ENCODE results near the gene CLASRP. TPM values are rescaled to one million over a fixed set of nuclear protein-coding genes. Genes with fewer than 3 reads are reported as not detected.
"Not testable (repeated sequence)": the region's sequence is repeated elsewhere in the genome, so short reads cannot be mapped to it uniquely, and the experiment has no call there.

The CLASRP gene
- total RNA-seq, 2 donors from 2014 or later = 40.2 to 64.9 TPM

DNA sequence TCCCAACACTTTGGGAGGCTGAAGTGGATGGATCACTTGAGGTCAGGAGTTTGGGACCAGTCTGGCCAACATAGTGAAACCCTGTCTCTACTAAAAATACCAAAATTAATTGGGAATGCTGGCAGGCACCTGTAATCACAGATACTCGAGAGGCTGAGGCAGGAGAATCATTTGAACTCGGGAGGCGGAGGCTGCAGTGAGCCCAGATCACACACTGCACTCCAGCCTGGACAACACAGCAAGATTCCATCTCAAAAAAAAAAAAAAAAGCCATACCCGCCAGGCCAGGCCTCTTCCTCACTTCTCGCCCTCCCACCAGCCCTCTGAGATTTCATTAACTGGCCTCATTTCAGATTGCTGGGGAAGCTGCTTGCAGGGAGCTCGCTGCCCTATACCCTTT lies 45.3 kb upstream of the CLASRP start:
- DNase-seq (no peak), ATAC-seq (no peak)
- TF ChIP-seq POLR2A (IDR thresholded peaks at IDR 0.05) = no peak
- TF ChIP-seq, protein P1, sequence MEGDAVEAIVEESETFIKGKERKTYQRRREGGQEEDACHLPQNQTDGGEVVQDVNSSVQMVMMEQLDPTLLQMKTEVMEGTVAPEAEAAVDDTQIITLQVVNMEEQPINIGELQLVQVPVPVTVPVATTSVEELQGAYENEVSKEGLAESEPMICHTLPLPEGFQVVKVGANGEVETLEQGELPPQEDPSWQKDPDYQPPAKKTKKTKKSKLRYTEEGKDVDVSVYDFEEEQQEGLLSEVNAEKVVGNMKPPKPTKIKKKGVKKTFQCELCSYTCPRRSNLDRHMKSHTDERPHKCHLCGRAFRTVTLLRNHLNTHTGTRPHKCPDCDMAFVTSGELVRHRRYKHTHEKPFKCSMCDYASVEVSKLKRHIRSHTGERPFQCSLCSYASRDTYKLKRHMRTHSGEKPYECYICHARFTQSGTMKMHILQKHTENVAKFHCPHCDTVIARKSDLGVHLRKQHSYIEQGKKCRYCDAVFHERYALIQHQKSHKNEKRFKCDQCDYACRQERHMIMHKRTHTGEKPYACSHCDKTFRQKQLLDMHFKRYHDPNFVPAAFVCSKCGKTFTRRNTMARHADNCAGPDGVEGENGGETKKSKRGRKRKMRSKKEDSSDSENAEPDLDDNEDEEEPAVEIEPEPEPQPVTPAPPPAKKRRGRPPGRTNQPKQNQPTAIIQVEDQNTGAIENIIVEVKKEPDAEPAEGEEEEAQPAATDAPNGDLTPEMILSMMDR (IDR thresholded peaks at IDR 0.05) = no peak
- H3K9me3 ChIP-seq = no peaks in the 10 kb centered on the region
- H3K4me1 ChIP-seq = no peaks in the 10 kb centered on the region
- H3K36me3 ChIP-seq (replicated peaks in 1 of 2; ENCODE audit: insufficient read depth in 1 of 2, low read depth in 2 of 2) = no peaks in the 10 kb centered on the region
- H3K27me3 ChIP-seq = no peaks in the 10 kb centered on the region
- no peak overlapping the region for H3K27ac ChIP-seq
- intact Hi-C loops (cut with DNase I) = no loop called here
- WGBS, 2 donors = 87 to 90% methylated on average over 6 of the region's 6 CpGs
- H3K4me3 ChIP-seq = no peak overlapping the region

DNA sequence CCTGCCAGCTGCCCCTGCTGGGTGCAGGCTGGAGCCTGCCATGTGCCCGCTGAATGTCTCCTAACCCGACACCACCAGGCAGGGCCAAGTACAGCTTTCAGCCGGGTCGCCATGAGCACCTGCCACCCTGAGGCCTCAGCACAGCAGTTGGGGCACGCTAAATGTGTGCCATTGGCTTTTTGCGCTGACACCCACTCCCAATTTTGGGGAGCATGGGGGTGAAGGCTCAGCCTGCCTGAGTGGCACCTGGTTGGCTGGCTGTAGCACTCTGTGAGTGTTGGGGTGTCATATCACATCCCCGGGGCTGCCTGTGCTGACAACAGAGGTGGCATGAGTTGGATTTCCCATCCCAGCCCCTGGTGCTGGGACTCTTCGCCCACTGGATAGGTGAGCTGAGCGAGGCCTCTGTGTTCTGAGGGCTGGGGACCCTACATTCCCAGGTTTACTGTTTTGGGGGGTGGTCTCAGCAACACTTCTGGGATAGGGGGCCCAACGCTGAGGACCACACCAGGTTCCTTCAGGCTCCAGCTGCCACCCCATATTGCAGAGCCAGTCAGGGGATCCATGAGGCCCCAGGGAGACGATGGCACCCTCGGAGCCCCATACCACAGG lies 44.8 kb upstream of the CLASRP start:
- H3K4me3 ChIP-seq = no peak overlapping the region
- no peaks in the 10 kb centered on the region for H3K27me3 ChIP-seq
- DNase-seq (no peak), ATAC-seq (no peak)
- H3K4me1 ChIP-seq = no peaks in the 10 kb centered on the region
- no peaks in the 10 kb centered on the region for H3K9me3 ChIP-seq
- no peak overlapping the region for H3K27ac ChIP-seq
- TF ChIP-seq POLR2A (IDR thresholded peaks at IDR 0.05) = no peak
- TF ChIP-seq, protein P1 (IDR thresholded peaks at IDR 0.05) = no peak
- intact Hi-C loops (cut with DNase I) = no loop called here
- WGBS, 2 donors = 85 to 100% methylated on average over 1 to 12 of the region's 12 CpGs
- no peaks in the 10 kb centered on the region for H3K36me3 ChIP-seq (replicated peaks in 1 of 2; ENCODE audit: insufficient read depth in 1 of 2, low read depth in 2 of 2)

DNA sequence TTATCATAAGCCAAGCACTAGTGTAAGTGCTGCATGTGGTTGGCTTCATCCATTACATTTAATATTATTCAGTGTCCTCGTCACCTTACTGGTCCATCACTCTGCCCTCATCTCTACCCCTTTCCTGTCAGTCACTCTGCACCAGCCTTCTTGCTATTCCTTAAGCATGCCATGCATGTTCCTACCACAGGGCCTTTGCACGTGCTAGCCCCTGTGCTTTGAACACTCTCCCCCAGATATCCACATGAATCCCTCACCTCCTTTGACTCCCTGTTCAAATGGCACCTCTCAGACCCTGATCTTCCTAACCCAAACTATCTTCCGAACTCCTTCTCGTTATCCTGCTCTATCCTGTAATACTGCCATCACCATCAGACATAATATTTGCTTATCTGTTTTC lies 40.8 kb upstream of the CLASRP start:
- H3K4me3 ChIP-seq = no peak overlapping the region
- no peaks in the 10 kb centered on the region for H3K36me3 ChIP-seq (replicated peaks in 1 of 2; ENCODE audit: insufficient read depth in 1 of 2, low read depth in 2 of 2)
- ATAC-seq = no peak
- no peak overlapping the region for H3K27ac ChIP-seq
- TF ChIP-seq, protein P1 (IDR thresholded peaks at IDR 0.05) = no peak
- TF ChIP-seq POLR2A (IDR thresholded peaks at IDR 0.05) = no peak
- H3K9me3 ChIP-seq = no peaks in the 10 kb centered on the region
- intact Hi-C loops (cut with DNase I) = no loop called here
- H3K4me1 ChIP-seq = peaks cover 15% of the 10 kb centered on the region
- WGBS, 2 donors = 76 to 83% methylated on average over 4 of the region's 4 CpGs
- no peaks in the 10 kb centered on the region for H3K27me3 ChIP-seq
- no peak for DNase-seq

DNA sequence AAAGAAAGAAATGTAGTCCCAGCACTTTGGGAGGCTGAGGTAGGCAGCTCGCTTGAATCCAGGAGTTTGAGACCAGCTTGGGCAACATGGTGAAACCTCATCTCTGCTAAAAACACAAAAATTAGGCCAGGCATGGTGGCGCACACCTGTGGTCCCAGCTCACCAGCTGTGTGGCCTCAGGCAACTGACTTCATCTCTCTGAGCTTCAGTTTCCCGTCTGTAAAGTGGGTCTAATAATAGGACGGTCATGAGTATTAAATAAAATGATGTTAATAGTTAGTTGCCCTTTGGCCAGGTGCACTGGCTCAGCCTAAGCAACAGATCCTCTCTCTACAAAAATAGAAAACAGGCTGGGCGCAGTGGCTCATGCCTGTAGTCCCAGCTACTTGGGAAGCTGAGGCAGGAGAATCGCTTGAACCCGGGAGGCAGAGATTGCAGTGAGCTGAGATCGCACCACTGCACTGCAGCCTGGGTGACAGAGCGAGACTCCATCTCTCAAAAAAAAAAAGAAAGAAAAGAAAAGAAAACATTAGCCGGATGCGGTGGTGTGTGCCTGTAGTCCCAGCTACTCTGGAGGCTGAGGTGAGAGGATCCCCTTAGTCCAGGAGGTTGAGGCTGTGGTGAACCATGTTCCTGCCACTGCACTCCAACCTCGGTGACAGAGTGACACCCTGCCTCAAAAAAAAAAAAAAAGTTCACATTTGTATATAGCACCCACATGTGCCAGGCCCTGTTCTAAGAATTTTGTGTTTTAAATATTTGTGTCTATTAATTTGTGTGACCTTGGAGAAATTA lies 39.5 kb upstream of the CLASRP start:
- H3K4me3 ChIP-seq; DNase-seq; H3K27ac ChIP-seq; H3K27me3 ChIP-seq; H3K36me3 ChIP-seq (replicated peaks in 1 of 2; ENCODE audit: insufficient read depth in 1 of 2, low read depth in 2 of 2); ATAC-seq; H3K9me3 ChIP-seq; intact Hi-C loops (cut with DNase I): not testable (repeated sequence)
- WGBS, 2 donors = 62 to 64% methylated on average over 12 of the region's 12 CpGs
- peaks cover 15% of the 10 kb centered on the region for H3K4me1 ChIP-seq

DNA sequence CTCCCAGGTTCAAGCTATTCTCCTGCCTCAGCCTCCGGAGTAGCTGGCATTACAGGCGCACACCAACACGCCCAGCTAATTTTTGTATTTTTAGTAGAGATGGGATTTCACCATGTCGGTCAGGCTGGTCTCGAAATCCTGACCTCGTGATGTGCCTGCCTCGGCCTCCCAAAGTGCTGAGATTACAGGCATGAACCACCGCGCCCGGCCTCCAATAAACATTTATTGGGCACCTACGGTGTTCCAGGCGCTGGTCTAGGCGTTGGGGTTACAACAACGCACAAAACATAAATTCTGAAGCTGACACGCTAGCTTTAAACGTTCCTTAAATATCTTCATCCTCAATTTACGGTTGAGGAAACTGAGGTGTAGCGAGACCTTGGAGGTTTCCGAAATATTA lies 38.2 kb upstream of the CLASRP start:
- H3K4me1 ChIP-seq = peaks cover 15% of the 10 kb centered on the region
- DNase-seq; H3K9me3 ChIP-seq; H3K4me3 ChIP-seq; ATAC-seq; H3K36me3 ChIP-seq (replicated peaks in 1 of 2; ENCODE audit: insufficient read depth in 1 of 2, low read depth in 2 of 2); intact Hi-C loops (cut with DNase I); H3K27me3 ChIP-seq: not testable (repeated sequence)
- peak overlapping the region in 3 of 4 donors; percentile 64 to 100 (median 98) for H3K27ac ChIP-seq
- WGBS, 2 donors = 50 to 58% methylated on average over 3 to 19 of the region's 19 CpGs
